K562 (cell line): ENCODE measurements around the gene FPGS. TPM values are rescaled to one million over a fixed set of nuclear protein-coding genes. Genes with fewer than 3 reads are reported as not detected.

ENCODE experiments used
- CUX1 ChIP-seq: fragments of 200-800 bp; sonication (Bioruptor generic); IDR thresholded peaks from 2 replicates; pipeline ENCODE4 v1.6.1; 2016; ENCODE audit warnings: missing genetic modification characterization, missing compliant biosample characterization
- ETV5 ChIP-seq: sonication (generic); formaldehyde crosslinking; IDR thresholded peaks from 2 replicates; pipeline ENCODE4 v1.4.0; 2020; ENCODE audit warnings: low read depth, mild to moderate bottlenecking, missing genetic modification reagents
- FOXM1 ChIP-seq, 2 experiments: fragments of 450-650 bp in 1 of 2; sonication (generic) in 1 of 2; formaldehyde crosslinking in 1 of 2; IDR thresholded peaks; 2 replicates each; pipeline versions ENCODE4 v1.6.1 to v1.9.0; 2017 to 2022; ENCODE audit warnings: low read depth in 2 of 2, mild to moderate bottlenecking in 2 of 2, missing genetic modification reagents in 1 of 2, moderate library complexity in 1 of 2
- NCOA1 ChIP-seq: fragments of 450-650 bp; IDR thresholded peaks from 2 replicates; pipeline ENCODE4 v1.6.1; 2016; ENCODE audit warnings: low read depth
- XRCC4 ChIP-seq: IDR thresholded peaks from one replicate; pipeline ENCODE4 v1.6.1; 2011; ENCODE audit not compliant: insufficient read depth, insufficient read length; ENCODE audit errors: extremely low read depth
- ZBTB2 ChIP-seq: fragments of 450-650 bp; IDR thresholded peaks from 2 replicates; pipeline ENCODE4 v1.6.1; 2016; ENCODE audit warnings: antibody characterized with exemption
- ZNF785 ChIP-seq: fragments of 250-450 bp; sonication (Bioruptor Pico); IDR thresholded peaks from 2 replicates; pipeline ENCODE4 v1.4.0; 2020; ENCODE audit warnings: mild to moderate bottlenecking
- ZNF830 ChIP-seq: fragments of 250-450 bp; sonication (Bioruptor Pico); IDR thresholded peaks from 2 replicates; pipeline ENCODE4 v1.5.0; 2021; ENCODE audit warnings: mild to moderate bottlenecking
- polyA plus RNA-seq, 8 experiments: library from polyadenylated mRNA; depleted of rRNA in 4 of 8; stranded (reverse) in 5 of 8; unstranded in 3 of 8; fragments of >200 nt; fragmentation: Nextera tagmentation in 2 of 8; fragmentation: Illumina TruSeq in 1 of 8; extraction: Ambion mirVana in 2 of 8; extraction: Trizol in 1 of 8; gene quantifications; 2 replicates each; pipeline versions ENCODE4 v1.2.1 to v1.2.3, GENCODE V29; 2011 to 2014; ENCODE audit warnings: inconsistent platforms in 1 of 8, missing spikeins in 1 of 8
- total RNA-seq, 7 experiments: library from RNA; depleted of rRNA in 6 of 7; stranded (reverse); fragments of >200 nt in 6 of 7; fragmentation: Illumina TruSeq in 2 of 7; extraction: Trizol in 2 of 7; gene quantifications; 2 replicates each; pipeline versions ENCODE4 v1.2.1 to v1.2.3, GENCODE V29; 2011 to 2021; ENCODE audit warnings: low replicate concordance in 1 of 7
- TF ChIP-seq, protein P1 (sequence below), 2 experiments: fragments of 450-650 bp in 1 of 2; sonication (generic) in 1 of 2; formaldehyde crosslinking in 1 of 2; IDR thresholded peaks; 2 replicates each; pipeline versions ENCODE4 v1.7.1 to v1.9.0; 2016 to 2022; ENCODE audit warnings: inconsistent platforms in 1 of 2, mild to moderate bottlenecking in 1 of 2, missing genetic modification reagents in 1 of 2

The FPGS gene
- total and polyA plus RNA-seq, 9 of the 15 experiments (the other 6 are each of a cell fraction or from before 2014, with no cell fraction given), result 0.84 to 86.4 (median 59.2) TPM

GRCh38 chr9:127802576-127803443, at the start of gene FPGS (continued):
- TF ChIP-seq CUX1 (CRISPR knock-in tag) (0 out of 2 replicates have a peak, but pooled peaks have one; percentile 44), ZNF830 (CRISPR knock-in tag) (no peak), ZBTB2 (no peak), FOXM1 (IDR thresholded peaks at IDR 0.05; ENCODE audit: low read depth) (no peak), FOXM1 (CRISPR knock-in tag; IDR thresholded peaks at IDR 0.05; ENCODE audit: low read depth) (0 out of 2 replicates have a peak, but pooled peaks have one; percentile 70), NCOA1 (peak; percentile 14; the same call in 1 of the 2 replicates), ZNF785 (no peak), XRCC4 (no peak), ETV5 (CRISPR knock-in tag) (no peak; the same call in 1 of the 2 replicates)
- TF ChIP-seq, protein P1, sequence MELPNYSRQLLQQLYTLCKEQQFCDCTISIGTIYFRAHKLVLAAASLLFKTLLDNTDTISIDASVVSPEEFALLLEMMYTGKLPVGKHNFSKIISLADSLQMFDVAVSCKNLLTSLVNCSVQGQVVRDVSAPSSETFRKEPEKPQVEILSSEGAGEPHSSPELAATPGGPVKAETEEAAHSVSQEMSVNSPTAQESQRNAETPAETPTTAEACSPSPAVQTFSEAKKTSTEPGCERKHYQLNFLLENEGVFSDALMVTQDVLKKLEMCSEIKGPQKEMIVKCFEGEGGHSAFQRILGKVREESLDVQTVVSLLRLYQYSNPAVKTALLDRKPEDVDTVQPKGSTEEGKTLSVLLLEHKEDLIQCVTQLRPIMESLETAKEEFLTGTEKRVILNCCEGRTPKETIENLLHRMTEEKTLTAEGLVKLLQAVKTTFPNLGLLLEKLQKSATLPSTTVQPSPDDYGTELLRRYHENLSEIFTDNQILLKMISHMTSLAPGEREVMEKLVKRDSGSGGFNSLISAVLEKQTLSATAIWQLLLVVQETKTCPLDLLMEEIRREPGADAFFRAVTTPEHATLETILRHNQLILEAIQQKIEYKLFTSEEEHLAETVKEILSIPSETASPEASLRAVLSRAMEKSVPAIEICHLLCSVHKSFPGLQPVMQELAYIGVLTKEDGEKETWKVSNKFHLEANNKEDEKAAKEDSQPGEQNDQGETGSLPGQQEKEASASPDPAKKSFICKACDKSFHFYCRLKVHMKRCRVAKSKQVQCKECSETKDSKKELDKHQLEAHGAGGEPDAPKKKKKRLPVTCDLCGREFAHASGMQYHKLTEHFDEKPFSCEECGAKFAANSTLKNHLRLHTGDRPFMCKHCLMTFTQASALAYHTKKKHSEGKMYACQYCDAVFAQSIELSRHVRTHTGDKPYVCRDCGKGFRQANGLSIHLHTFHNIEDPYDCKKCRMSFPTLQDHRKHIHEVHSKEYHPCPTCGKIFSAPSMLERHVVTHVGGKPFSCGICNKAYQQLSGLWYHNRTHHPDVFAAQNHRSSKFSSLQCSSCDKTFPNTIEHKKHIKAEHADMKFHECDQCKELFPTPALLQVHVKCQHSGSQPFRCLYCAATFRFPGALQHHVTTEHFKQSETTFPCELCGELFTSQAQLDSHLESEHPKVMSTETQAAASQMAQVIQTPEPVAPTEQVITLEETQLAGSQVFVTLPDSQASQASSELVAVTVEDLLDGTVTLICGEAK (IDR thresholded peaks at IDR 0.05), result peak; percentile 65
- TF ChIP-seq, protein P1 (CRISPR knock-in tag; IDR thresholded peaks at IDR 0.05), result no peak
